ENCODE results near the gene CHRNA9.

The CHRNA9 gene

GRCh38 chr4:40331101-40331745 is 3.9 kb upstream of the CHRNA9 start:
- peak overlapping the region in 4 of 21 experiments; percentile 2 to 51 (median 22) for H3K27ac ChIP-seq
- no peak overlapping the region for H3K4me3 ChIP-seq

GRCh38 chr4:40331961-40332360 is 3.2 kb upstream of the CHRNA9 start:
- no peak overlapping the region for H3K4me3 ChIP-seq
- no peak overlapping the region for H3K27ac ChIP-seq

- Histone ChIP-seq H3K27ac (peak overlapping the region in 11 of 21 experiments; percentile 31 to 74 (median 61)), H3K4me3 (no peak overlapping the region)
Observed at GRCh38 chr4:40333921-40334352, 1.2 kb upstream of the CHRNA9 start.

- Histone ChIP-seq H3K4me3 (no peak overlapping the region), H3K27ac (peak overlapping the region in 1 of 21 experiments; percentile 74)
Observed at GRCh38 chr4:40335525-40335894, 377 bp downstream of the CHRNA9 start.

- H3K4me3 ChIP-seq, result no peak overlapping the region
- no peak overlapping the region for H3K27ac ChIP-seq
Observed at GRCh38 chr4:40337051-40337450, 1.9 kb downstream of the CHRNA9 start.

GRCh38 chr4:40337523-40337922 is 2.4 kb downstream of the CHRNA9 start:
- H3K27ac ChIP-seq, result no peak overlapping the region
- H3K4me3 ChIP-seq, result no peak overlapping the region

- Histone ChIP-seq H3K4me3 (no peak overlapping the region), H3K27ac (no peak overlapping the region)
Observed at GRCh38 chr4:40340030-40340429, 4.9 kb downstream of the CHRNA9 start.

- Histone ChIP-seq H3K4me3 (no peak overlapping the region), H3K27ac (no peak overlapping the region)
Observed at GRCh38 chr4:40347472-40347871, 12.3 kb downstream of the CHRNA9 start.

- H3K4me3 ChIP-seq, result no peak overlapping the region
- no peak overlapping the region for H3K27ac ChIP-seq
Observed at GRCh38 chr4:40348000-40348399, 12.9 kb downstream of the CHRNA9 start.

- Histone ChIP-seq H3K27ac (no peak overlapping the region), H3K4me3 (no peak overlapping the region)
Observed at GRCh38 chr4:40349561-40350198, 14.5 kb downstream of the CHRNA9 start.

GRCh38 chr4:40350627-40351227 is 15.6 kb downstream of the CHRNA9 start:
- no peak overlapping the region for H3K27ac ChIP-seq
- no peak overlapping the region for H3K4me3 ChIP-seq

GRCh38 chr4:40354158-40354557 is 19.0 kb downstream of the CHRNA9 start:
- Histone ChIP-seq H3K4me3 (no peak overlapping the region), H3K27ac (no peak overlapping the region)

- H3K4me3 ChIP-seq, result no peak overlapping the region
- no peak overlapping the region for H3K27ac ChIP-seq
Observed at GRCh38 chr4:40355131-40355530, 20.0 kb downstream of the CHRNA9 start.

GRCh38 chr4:40357738-40358137 is 22.6 kb downstream of the CHRNA9 start:
- no peak overlapping the region for H3K4me3 ChIP-seq
- H3K27ac ChIP-seq, result no peak overlapping the region

GRCh38 chr4:40361338-40361737 is 26.2 kb downstream of the CHRNA9 start:
- Histone ChIP-seq H3K27ac (peak overlapping the region in 1 of 21 experiments; percentile 40), H3K4me3 (no peak overlapping the region)

GRCh38 chr4:40363382-40363920 is 28.3 kb downstream of the CHRNA9 start:
- peak overlapping the region in 7 of 21 experiments; percentile 8 to 64 (median 24) for H3K27ac ChIP-seq
- no peak overlapping the region for H3K4me3 ChIP-seq

- H3K4me3 ChIP-seq, result no peak overlapping the region
- peak overlapping the region in 7 of 21 experiments; percentile 1 to 64 (median 28) for H3K27ac ChIP-seq
Observed at GRCh38 chr4:40363945-40364344, 28.8 kb downstream of the CHRNA9 start.

GRCh38 chr4:40365766-40366165 is 30.6 kb downstream of the CHRNA9 start:
- H3K27ac ChIP-seq, result no peak overlapping the region
- H3K4me3 ChIP-seq, result no peak overlapping the region

- no peak overlapping the region for H3K27ac ChIP-seq
- H3K4me3 ChIP-seq, result no peak overlapping the region
Observed at GRCh38 chr4:40367451-40367850, 32.3 kb downstream of the CHRNA9 start.

- Histone ChIP-seq H3K4me3 (no peak overlapping the region), H3K27ac (no peak overlapping the region)
Observed at GRCh38 chr4:40369437-40370274, 34.5 kb downstream of the CHRNA9 start.
